ENCODE measurements around the gene ARHGEF16. TPM values are rescaled to one million over a fixed set of nuclear protein-coding genes. Genes with fewer than 3 reads are reported as not detected.

ARHGEF16 gene
- total RNA-seq, 4 donors from 2014 or later, result 8.4 to 24.6 (median 22.4) TPM

- Histone ChIP-seq H3K27ac (no peak overlapping the region), H3K9me3 (no peaks in the 10 kb centered on the region), H3K27me3 (peaks cover 0 to 96% (median 1%) of the 10 kb centered on the region in 4 donors), H3K36me3 (no peaks in the 10 kb centered on the region), H3K4me1 (peaks cover 0 to 6% (median 0%) of the 10 kb centered on the region in 3 donors), H3K4me3 (no peak overlapping the region)
- DNase-seq, result no peak
- TF ChIP-seq CTCF (IDR thresholded peaks at IDR 0.05) (no peak), POLR2A (IDR thresholded peaks at IDR 0.05) (no peak)
- 84 to 85% methylated on average over 12 to 19 of the region's 44 CpGs for WGBS, 2 donors
- intact Hi-C loops (cut with DNase I), result loop anchor here (5.0 kb wide), 1 partner anchor 413 kb away; no protein-coding TSS in a partner anchor
These were observed 28.8 kb upstream of the ARHGEF16 start for GRCh38 chr1:3425486-3426215.

GRCh38 chr1:3426956-3427535, 27.4 kb upstream of the ARHGEF16 start:
- no peak for DNase-seq
- Histone ChIP-seq H3K4me3 (no peak overlapping the region), H3K4me1 (peaks cover 0 to 6% (median 0%) of the 10 kb centered on the region in 3 donors), H3K27me3 (peaks cover 0 to 96% (median 0%) of the 10 kb centered on the region in 4 donors), H3K9me3 (no peaks in the 10 kb centered on the region), H3K36me3 (no peaks in the 10 kb centered on the region), H3K27ac (no peak overlapping the region)
- intact Hi-C loops (cut with DNase I), result loop anchor here (5.0 kb wide), 1 partner anchor 415 kb away; no protein-coding TSS in a partner anchor
- WGBS, 2 donors, result 87 to 90% methylated on average over 12 to 17 of the region's 20 CpGs
- no peak for TF ChIP-seq POLR2A (IDR thresholded peaks at IDR 0.05)
- TF ChIP-seq CTCF (IDR thresholded peaks at IDR 0.05), result no peak

- Histone ChIP-seq H3K4me3 (no peak overlapping the region), H3K4me1 (peaks cover 0 to 6% (median 0%) of the 10 kb centered on the region in 3 donors), H3K27me3 (peaks cover 0 to 96% (median 0%) of the 10 kb centered on the region in 4 donors), H3K27ac (no peak overlapping the region), H3K36me3 (no peaks in the 10 kb centered on the region), H3K9me3 (no peaks in the 10 kb centered on the region)
- WGBS, 2 donors, result 89 to 100% methylated on average over 2 to 6 of the region's 43 CpGs
- intact Hi-C loops (cut with DNase I), result loop anchor here (5.0 kb wide), 1 partner anchor 416 kb away; no protein-coding TSS in a partner anchor
- DNase-seq, result no peak
- TF ChIP-seq POLR2A (IDR thresholded peaks at IDR 0.05) (no peak), CTCF (IDR thresholded peaks at IDR 0.05) (no peak)
These were observed 26.5 kb upstream of the ARHGEF16 start for GRCh38 chr1:3427711-3428704.

- intact Hi-C loops (cut with DNase I), result loop anchor here (5.0 kb wide), 1 partner anchor 417 kb away; no protein-coding TSS in a partner anchor
- Histone ChIP-seq H3K9me3 (no peaks in the 10 kb centered on the region), H3K36me3 (no peaks in the 10 kb centered on the region), H3K27ac (no peak overlapping the region), H3K4me3 (no peak overlapping the region), H3K4me1 (peaks cover 0 to 6% (median 0%) of the 10 kb centered on the region in 3 donors), H3K27me3 (peaks cover 0 to 95% (median 0%) of the 10 kb centered on the region in 4 donors)
- TF ChIP-seq CTCF (IDR thresholded peaks at IDR 0.05) (no peak), POLR2A (IDR thresholded peaks at IDR 0.05) (no peak)
- no peak for DNase-seq
- 85 to 88% methylated on average over 9 of the region's 9 CpGs for WGBS, 2 donors
These were observed 25.6 kb upstream of the ARHGEF16 start for GRCh38 chr1:3428899-3429298.

All from esophagus squamous epithelium (tissue), 5 donors.